NCI-H1092 (cell line): ENCODE measurements around the gene PDE1C.

Source experiments
- DNase-seq: peaks from one replicate; lab custom pipeline; 2025; lab: John Stamatoyannopoulos, UW

Gene PDE1C

DNA sequence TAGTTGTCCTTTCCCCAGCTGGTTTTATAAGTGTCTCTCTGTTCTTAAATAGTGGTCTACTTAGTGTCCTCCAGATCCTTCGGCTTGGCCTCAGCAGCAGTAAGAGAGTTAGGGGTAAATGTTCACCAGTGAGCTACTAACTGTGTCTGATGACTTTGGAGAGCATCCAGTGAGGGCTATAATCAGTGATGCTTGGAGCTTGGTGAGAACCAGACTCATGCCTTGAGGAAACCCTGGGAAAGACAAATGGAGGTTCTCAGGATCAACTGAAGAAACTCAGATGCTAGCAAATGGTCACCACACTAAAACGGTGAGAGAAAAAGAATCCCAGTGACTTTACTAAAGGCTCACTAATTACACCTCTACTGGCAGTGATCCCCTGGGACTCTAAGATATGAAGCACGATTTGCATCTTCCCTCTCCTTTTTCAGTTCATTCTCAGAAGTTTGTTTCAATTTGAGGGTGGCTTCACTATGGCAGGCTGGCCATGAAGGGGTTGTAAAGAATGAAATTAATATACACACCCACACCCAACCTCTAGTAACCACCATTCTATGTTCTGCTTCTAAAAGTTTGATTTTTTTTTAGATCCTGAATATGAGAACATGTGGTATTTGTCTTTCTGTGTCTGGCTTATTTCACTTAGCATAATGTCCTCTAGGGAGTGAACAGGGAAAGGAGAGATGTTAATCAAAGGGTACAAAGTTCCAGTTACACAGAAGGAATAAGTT is 177.9 kb downstream of the PDE1C start:
- no peak for DNase-seq

DNA sequence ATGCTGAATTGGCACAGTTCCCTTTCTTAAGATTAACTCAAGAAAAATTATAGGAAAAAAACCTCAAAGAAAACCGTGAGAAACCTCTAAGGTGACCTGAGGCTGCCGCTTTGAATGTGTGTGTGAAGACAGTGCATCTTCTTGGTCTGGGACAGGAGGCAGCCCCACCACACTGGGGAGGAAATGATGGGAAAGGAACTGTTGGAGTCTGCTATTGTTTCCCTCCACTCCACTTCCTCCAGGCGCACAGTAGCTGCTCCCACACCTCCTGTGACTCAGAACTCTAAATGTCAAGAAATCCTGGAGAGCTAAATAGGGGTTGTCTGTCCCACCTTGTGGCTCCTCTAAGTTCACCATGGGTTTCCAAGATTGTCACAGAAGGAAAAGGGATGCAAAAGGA is 179.4 kb downstream of the PDE1C start:
- no peak for DNase-seq

DNA sequence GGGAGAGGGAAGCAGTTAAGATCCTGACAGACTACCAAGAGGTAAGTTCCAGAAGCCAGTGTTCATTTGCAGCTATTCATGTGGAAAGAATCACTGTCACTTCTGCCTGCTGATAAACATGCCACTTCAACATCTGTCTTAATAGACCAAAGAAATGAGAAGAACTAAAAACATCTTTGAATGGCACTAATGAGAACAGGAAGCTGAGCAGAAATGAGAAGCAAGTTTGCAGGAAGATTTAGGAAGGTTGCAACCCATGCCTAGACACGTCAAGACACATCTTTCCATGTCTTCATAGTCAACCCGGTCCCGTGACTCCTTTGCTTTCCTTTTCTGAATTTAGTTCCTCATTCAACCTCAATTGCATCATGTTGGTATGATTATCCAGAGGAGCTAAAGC is 180.0 kb downstream of the PDE1C start:
- DNase-seq: no peak

DNA sequence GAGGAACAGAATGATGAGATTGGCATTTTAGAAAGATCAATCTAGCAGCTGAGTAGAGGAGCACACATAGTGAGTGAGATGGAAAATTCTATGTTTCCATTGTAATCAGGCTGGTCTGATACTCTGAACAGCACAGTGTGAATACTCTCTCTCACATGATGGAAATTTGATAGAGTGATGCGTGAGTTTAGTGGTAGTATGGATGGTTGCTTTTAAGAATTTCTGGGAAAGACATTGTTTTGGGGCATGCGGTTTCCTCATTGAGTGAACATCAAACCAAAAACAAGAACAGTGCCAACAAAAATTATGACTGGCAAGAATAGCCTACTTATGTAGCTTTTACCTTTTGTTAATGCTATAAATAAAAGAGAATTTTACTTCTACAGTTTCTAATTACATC is 183.2 kb downstream of the PDE1C start:
- DNase-seq: no peak

GRCh38 chr7:31885171-31885570 is 185.0 kb downstream of the PDE1C start:
- no peak for DNase-seq

DNA sequence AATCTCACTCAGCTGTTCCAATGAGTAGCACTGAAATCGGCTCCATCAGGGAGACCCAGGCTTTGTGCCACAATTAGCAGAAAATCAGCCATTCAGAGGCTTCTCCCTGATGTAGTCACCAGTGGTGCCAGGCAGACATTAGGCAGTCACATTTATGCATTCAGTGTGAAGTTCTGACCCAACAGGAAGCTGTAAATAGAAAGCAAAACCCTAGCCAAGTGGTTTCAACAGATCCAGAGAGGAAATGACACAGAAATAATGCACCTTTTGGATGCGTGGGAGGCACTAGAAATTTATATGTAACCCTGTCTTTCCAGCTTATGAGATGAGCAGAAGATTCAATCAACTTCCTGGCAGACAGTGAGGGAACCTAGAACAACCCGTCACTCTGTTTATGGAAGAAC is 186.4 kb downstream of the PDE1C start:
- DNase-seq: no peak

DNA sequence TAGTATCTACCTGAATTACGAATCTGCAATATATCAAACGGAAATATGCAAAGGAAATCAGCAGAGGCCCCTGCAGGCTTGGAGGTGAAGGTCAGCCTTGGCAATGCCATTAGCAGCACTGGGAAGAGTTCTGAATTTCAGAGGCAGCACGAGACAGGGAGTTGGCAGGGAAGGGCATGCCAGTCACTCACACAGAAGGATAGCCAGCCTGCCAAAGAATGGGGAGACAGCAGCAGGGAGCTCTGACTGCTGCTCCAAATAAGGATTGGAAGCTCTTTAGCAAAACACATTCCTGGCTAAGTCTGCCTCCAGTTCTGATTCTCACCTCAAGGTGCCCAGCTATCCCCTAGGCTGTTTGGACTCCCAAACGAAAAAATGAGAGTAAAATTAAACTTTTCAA is 188.0 kb downstream of the PDE1C start:
- no peak for DNase-seq

GRCh38 chr7:31878875-31879274 is 191.3 kb downstream of the PDE1C start:
- no peak for DNase-seq

DNA sequence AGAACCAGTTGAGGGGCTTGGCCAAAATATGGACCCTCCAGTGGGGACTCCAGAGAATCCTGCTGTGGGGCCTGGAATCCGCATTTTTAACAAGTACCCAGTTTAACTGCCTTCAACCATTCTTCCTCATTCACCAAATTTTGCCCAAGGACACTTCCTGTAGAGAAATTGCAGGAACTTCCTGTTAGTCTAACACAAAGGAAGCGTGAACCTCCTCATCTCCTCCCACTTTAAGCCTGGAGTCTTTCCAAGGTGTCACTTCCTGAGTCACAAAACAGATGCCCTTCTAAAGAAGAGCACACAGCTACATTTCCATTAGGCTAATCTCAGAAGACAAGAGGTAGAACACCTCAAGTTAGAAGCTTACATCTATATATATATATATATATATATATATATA is 194.8 kb downstream of the PDE1C start:
- no peak for DNase-seq

DNA sequence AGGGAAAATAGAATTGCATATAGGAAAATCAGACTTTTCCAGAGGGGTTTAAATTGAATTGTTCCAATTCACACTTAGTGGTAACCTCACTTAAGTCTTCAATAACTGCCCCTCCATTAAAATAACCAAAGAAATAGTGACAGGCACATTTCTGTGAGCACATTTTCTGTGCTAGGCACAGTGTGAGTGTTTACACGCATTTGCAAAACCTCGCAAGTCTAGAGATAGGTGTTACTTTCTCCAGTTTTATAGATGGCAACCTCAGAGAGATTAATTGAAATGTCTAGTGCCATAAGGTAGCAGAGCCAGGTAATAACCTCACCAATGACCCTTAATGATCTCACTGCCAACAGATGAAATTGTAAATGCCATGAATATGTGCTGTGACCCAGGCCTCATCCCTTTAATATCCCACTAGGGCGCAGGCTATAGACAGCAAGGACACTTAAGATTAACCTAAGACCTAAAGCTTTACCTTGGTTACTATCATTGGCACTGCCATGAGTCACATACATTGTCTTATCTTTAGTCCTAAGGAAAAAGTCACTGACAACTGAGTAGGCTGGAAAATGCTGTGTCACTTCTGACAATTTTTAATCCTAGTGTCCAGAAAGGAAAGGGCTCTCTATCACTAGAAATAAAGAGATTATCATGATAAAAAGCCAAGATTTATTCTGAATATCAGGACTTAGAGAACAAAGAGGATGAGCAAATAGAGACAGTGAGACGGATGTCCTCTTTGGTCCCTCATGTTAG is 195.4 kb downstream of the PDE1C start:
- no peak for DNase-seq

DNA sequence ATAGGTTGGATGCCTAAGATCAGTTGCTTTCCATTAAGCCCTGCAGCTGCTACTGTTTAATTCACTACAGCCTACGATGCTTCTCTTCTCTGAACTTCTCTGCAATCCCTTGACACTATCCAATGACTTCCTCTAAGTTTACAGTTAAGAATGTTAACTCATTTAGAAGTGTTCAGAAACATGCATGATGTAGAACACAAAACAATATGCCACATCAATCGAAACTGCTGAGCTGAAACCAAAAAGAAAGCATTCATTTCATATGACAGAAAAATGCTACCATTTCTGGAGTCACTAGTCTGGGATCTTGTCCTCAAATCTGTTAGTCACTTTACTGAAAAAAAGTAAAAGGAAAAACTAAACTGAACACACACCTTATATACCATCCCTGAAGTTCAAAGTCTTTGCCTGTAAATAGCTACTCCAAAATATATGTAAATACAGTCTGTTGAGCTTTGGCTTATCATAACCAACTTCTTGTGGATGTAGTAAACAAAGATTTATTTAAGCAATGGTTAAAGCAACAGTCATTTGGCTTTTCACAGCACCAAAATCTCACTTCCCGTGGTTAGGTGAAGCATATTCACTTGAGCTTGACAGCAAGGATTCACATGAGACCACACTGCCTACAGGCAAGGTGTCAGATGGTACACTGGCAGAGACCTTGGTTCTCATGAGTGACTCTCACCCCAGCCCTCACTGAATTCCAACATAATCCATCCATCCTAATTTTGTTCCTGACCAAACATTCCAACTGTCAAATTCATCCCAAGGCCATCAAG is 196.2 kb downstream of the PDE1C start:
- no peak for DNase-seq

GRCh38 chr7:31872545-31873370 is 197.4 kb downstream of the PDE1C start:
- no peak for DNase-seq

GRCh38 chr7:31864646-31865045 is 205.6 kb downstream of the PDE1C start:
- no peak for DNase-seq

GRCh38 chr7:31860925-31861324 is 209.3 kb downstream of the PDE1C start:
- no peak for DNase-seq

DNA sequence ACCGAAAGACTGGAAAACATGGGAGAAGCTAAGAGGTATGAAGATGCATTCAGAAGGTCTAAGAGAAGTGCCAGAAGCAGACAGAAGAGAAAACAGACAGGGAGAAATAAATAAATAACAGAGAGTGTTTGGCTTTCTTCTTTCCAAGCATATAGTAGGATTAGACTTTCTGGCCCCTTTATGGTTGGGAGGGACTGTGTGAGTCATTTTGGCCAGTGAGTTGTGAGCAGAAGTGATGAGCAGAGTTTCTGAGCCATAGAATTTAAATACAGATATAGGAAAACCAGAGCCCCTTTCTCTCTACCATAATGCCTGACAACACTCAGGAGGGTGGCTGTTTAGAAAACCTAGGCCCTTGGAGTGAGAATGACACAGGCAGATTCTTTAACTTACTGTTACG is 212.2 kb downstream of the PDE1C start:
- no peak for DNase-seq

DNA sequence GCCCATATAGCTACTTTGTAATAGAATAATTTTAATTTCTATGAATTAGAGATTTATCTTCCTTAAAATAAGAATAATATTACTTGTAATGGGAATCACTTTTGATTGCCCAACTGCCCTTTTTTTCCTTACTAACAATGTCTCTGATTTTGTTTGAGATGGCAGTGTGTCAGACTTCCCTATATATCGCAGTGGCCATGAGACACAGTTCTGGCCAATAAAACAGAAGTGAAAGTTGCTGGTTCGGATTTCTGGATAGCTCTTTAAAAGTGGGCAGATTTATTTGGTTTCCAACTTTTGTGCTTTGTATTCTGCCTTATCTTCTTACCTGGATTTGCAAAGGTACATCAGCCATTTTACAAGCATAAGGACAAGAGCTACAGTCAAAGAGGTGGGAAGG is 213.0 kb downstream of the PDE1C start:
- no peak for DNase-seq

DNA sequence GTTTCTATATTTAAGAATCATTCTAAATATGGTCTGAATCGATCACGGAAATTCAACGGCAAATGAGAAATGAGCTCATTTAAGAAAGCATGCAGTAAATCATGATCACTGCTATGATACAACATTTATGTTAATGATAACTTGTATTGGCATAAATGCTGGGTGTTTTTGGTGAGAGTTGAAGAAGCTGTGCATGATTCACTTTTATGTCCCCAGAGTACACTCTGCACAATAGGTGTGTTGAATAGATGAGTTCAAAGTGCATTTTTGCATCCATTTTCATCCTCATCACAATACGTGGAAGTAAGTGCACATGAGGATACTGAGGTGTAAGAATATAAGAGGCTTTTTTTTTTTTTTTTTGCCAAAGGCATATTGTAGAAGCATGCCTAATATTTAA is 213.9 kb downstream of the PDE1C start:
- DNase-seq: no peak

DNA sequence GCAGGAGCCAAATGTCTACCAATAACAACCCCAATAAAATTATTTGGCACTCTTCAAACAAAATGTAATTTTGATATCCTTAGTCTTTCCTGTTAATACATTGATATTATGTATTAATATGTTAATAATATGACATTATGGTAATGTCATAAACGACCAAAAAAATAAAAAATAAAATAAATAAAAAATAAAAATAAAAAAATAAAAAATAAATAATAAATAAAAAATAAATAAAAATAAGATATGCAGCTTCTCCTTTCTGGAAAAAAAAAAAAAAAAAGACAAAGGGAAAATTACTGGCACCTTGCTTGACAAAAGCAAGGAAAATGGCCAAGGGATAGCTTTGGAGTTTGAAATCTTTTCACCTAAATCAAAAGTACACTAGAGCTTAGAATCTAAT is 214.7 kb downstream of the PDE1C start:
- DNase-seq: no peak

- DNase-seq: no peak
Observed at GRCh38 chr7:31853380-31853779, 216.8 kb downstream of the PDE1C start.

DNA sequence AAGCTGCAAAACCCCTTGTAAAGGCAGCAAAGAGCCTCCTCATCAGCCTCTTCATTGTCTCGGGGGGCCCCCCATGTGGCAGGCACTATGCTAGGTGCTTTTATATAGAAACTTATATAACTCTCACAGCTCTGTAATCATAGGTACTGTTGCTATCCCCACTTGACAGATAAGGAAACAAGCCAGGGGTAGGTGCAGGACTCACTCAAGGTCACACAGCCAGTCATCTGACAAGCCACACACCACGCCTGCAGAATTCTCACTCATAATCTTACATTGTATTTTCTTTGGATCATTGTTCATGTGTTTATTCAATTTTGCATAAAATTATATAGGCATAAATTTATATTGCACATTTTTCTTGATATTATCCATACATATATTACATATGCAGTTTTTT is 217.7 kb downstream of the PDE1C start:
- no peak for DNase-seq

DNA sequence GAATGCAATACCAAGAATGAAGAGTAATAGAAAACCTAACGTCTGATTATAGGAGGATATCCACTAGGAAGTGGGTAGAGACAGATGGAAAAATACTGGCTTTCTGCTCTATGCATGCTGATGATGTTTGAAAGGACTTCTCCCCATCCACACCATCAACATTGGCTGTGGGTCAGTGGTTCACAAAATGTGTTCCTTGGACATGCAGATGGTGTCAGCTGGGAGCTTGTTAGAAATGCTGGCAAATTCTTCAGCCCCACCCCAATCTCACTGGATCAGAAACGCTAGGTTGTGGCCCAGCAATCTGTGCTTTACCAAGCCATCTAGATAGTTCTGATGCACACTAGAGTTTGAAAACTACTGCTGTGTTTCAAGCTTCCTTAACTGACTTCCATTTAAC is 219.1 kb downstream of the PDE1C start:
- no peak for DNase-seq

DNA sequence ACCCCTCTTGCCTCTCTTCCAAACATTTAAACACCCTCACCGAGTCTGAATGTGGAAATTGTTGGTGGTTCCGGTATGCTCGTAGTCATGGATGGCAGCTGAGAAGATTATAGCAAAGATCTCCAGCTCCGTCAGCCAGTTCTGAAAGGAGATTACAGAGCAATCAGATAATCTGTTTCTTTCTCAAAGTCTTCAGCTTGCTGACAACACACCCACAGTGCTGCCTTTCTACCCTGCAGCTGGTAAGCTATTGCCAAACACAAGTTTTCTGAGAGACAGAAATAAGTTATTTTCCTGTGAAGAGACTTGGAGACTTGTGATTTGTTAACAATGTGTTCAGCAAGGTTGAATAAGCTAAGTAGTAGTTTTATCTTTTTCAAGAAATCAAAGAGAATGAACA is 219.6 kb downstream of the PDE1C start:
- no peak for DNase-seq
